HL-60/S4 (cell line): ENCODE results near the gene PLCXD1.
"Not testable (repeated sequence)": the region's sequence is repeated elsewhere in the genome, so short reads cannot be mapped to it uniquely, and the experiment has no call there.

Experiments used
- in situ Hi-C: fragments of 300-500 bp; cut with MboI; formaldehyde crosslinking; loops from 2 replicates; pipeline ENCODE4 v1.14.3; 2022; ENCODE audit warnings: low sequenced_read_pairs

PLCXD1 gene

GRCh38 chrX:291411-291901 lies 10.3 kb downstream of the PLCXD1 start:
- in situ Hi-C loops = no loop called here

- in situ Hi-C loops = no loop called here
Measured at GRCh38 chrX:292900-293897, 12.0 kb downstream of the PLCXD1 start.

- in situ Hi-C loops = no loop called here
Measured at GRCh38 chrX:295136-295535, 14.0 kb downstream of the PLCXD1 start.

- in situ Hi-C loops = no loop called here
Measured at GRCh38 chrX:298993-299392, 17.8 kb downstream of the PLCXD1 start.

GRCh38 chrX:300334-300733 lies 19.2 kb downstream of the PLCXD1 start:
- in situ Hi-C loops = no loop called here

- in situ Hi-C loops = no loop called here
Measured at GRCh38 chrX:302975-303374, 21.8 kb downstream of the PLCXD1 start.

- in situ Hi-C loops = not testable (repeated sequence)
Measured at GRCh38 chrX:305781-306613, 24.8 kb downstream of the PLCXD1 start.

GRCh38 chrX:306614-307251 lies 25.6 kb downstream of the PLCXD1 start:
- in situ Hi-C loops = not testable (repeated sequence)

GRCh38 chrX:307261-308111 lies 26.3 kb downstream of the PLCXD1 start:
- in situ Hi-C loops = no loop called here

GRCh38 chrX:308821-309520 lies 27.8 kb downstream of the PLCXD1 start:
- in situ Hi-C loops = no loop called here

GRCh38 chrX:310621-311155 lies 29.5 kb downstream of the PLCXD1 start:
- in situ Hi-C loops = no loop called here

GRCh38 chrX:311156-312129 lies 30.3 kb downstream of the PLCXD1 start:
- in situ Hi-C loops = no loop called here

- in situ Hi-C loops = no loop called here
Measured at GRCh38 chrX:312621-313331, 31.6 kb downstream of the PLCXD1 start.

- in situ Hi-C loops = no loop called here
Measured at GRCh38 chrX:313546-313945, 32.4 kb downstream of the PLCXD1 start.

- in situ Hi-C loops = no loop called here
Measured at GRCh38 chrX:314049-314448, 32.9 kb downstream of the PLCXD1 start.

- in situ Hi-C loops = no loop called here
Measured at GRCh38 chrX:314781-315595, 33.8 kb downstream of the PLCXD1 start.
